Caco-2 (cell line): ENCODE measurements around the gene ADAMTSL4. TPM values are rescaled to one million over a fixed set of nuclear protein-coding genes. Genes with fewer than 3 reads are reported as not detected.
A peak's percentile ranks its signal among the peaks of the same experiment; 100 is the strongest.

Experiments
- BruUV-seq: library from RNA; stranded (reverse); fragments of 400-500 nt; replicated peaks from 2 replicates; lab custom pipeline; 2021; lab: Mats Ljungman, UMichigan
- CTCF ChIA-PET: fragments of 300-600 bp; sonication (Branson Sonifier 250); formaldehyde crosslinking; loops from one replicate; lab custom pipeline; 2022; ENCODE audit warnings: antibody characterized with exemption; lab: Charles Lee
- POLR2A ChIA-PET: fragments of 300-600 bp; sonication (Branson Sonifier 250); formaldehyde crosslinking; loops from one replicate; lab custom pipeline; 2022; ENCODE audit warnings: antibody characterized with exemption; lab: Charles Lee
- DNase-seq, 2 experiments: peaks; one replicate each; pipeline versions ENCODE4 v3.0.0 to v3.0.0-alpha.2; 2020 to 2022
- H3K27me3 ChIP-seq: replicated peaks from 2 replicates; pipeline ENCODE4 v1.6.0; 2011; ENCODE audit warnings: low read length; ENCODE audit not compliant: control insufficient read depth, insufficient read depth
- H3K36me3 ChIP-seq: 2 replicates; pipeline ENCODE4 v1.5.1; 2011; ENCODE audit warnings: low read length; ENCODE audit not compliant: control insufficient read depth, insufficient read depth
- H3K4me1 ChIP-seq: fragments of 250-450 bp; sonication (Bioruptor Pico); 2 replicates; pipeline ENCODE4 v1.5.1; 2020; ENCODE audit warnings: mild to moderate bottlenecking
- H3K4me3 ChIP-seq: 2 replicates; pipeline ENCODE4 v1.5.1; 2011; ENCODE audit warnings: low read depth, mild to moderate bottlenecking, control low read depth, low read length
- H3K9me3 ChIP-seq: fragments of 250-450 bp; sonication (Bioruptor Pico); 2 replicates; pipeline ENCODE4 v1.5.1; 2020; ENCODE audit warnings: mild to moderate bottlenecking, moderate library complexity
- H3K27ac Mint-ChIP-seq: one replicate; pipeline ENCODE4 v1.8.0; 2022; ENCODE audit warnings: mixed read lengths; ENCODE audit not compliant: unreplicated experiment
- H3K27me3 Mint-ChIP-seq: one replicate; pipeline ENCODE4 v1.8.0; 2022; ENCODE audit warnings: mixed read lengths; ENCODE audit not compliant: insufficient read depth, unreplicated experiment
- H3K36me3 Mint-ChIP-seq: one replicate; pipeline ENCODE4 v1.8.0; 2022; ENCODE audit warnings: mild to moderate bottlenecking, mixed read lengths; ENCODE audit not compliant: insufficient read depth, unreplicated experiment
- H3K4me1 Mint-ChIP-seq: one replicate; pipeline ENCODE4 v1.8.0; 2022; ENCODE audit warnings: low read depth, mixed read lengths; ENCODE audit not compliant: unreplicated experiment
- H3K4me3 Mint-ChIP-seq: one replicate; pipeline ENCODE4 v1.8.0; 2022; ENCODE audit warnings: mild to moderate bottlenecking, moderate library complexity, mixed read lengths; ENCODE audit not compliant: unreplicated experiment
- H3K9me3 Mint-ChIP-seq: one replicate; pipeline ENCODE4 v1.8.0; 2022; ENCODE audit warnings: mixed read lengths; ENCODE audit not compliant: unreplicated experiment
- CTCF ChIP-seq, 2 experiments: fragments of 200-600 bp in 1 of 2; IDR thresholded peaks; 1 replicate in 1 of 2; 2 replicates in 1 of 2; pipeline versions ENCODE4 v1.5.1 to v1.8.0; 2011 to 2022; ENCODE audit warnings: antibody characterized with exemption in 1 of 2, control low read depth in 1 of 2, inconsistent platforms in 1 of 2, low read depth in 1 of 2, low read length in 1 of 2, mild to moderate bottlenecking in 1 of 2, moderate library complexity in 1 of 2; ENCODE audit not compliant: insufficient read depth in 1 of 2, severe bottlenecking in 1 of 2, unreplicated experiment in 1 of 2
- intact Hi-C: fragments of 100-400 bp; cut with micrococcal nuclease; formaldehyde crosslinking; loops from one replicate; pipeline ENCODE4 v1.10.0; 2022; ENCODE audit not compliant: unreplicated experiment
- total RNA-seq: library from RNA; stranded (reverse); gene quantifications from 2 replicates; pipeline ENCODE4 v1.2.3, GENCODE V29; 2022

ADAMTSL4 gene
- total RNA-seq, 1 experiment from 2014 or later: 17.6 TPM

GRCh38 chr1:150562446-150563339 is 13.5 kb downstream of the ADAMTSL4 start:
- CTCF ChIA-PET: interaction anchor here (0.6 to 6.2 kb wide), 11 partner anchors 16 to 435 kb away, joined by 3 to 51 read pairs (median 4); partner anchors contain the start of genes ENSA, GOLPH3L and MCL1
- peaks cover 34% of the 10 kb centered on the region for H3K4me1 Mint-ChIP-seq

GRCh38 chr1:150563340-150564038 is 14.3 kb downstream of the ADAMTSL4 start:
- no TSS peak for BruUV-seq
- Histone ChIP-seq H3K4me3 (no peak overlapping the region), H3K36me3 (no peaks in the 10 kb centered on the region; the same call in none of the 2 replicates), H3K27me3 (no peaks in the 10 kb centered on the region), H3K9me3 (no peaks in the 10 kb centered on the region), H3K4me1 (peaks cover 48% of the 10 kb centered on the region)
- Mint-ChIP-seq H3K27ac (peak overlapping the region; percentile 95), H3K9me3 (no peaks in the 10 kb centered on the region), H3K27me3 (no peaks in the 10 kb centered on the region), H3K4me3 (peak overlapping the region; percentile 80), H3K36me3 (peaks cover 48% of the 10 kb centered on the region), H3K4me1 (peaks cover 42% of the 10 kb centered on the region)
- intact Hi-C loops: loop anchor here (5.0 to 10.0 kb wide), 3 partner anchors 134 to 441 kb away; partner anchors contain the start of genes CERS2, GOLPH3L, MINDY1 and PRUNE1
- no peak for TF ChIP-seq CTCF (IDR thresholded peaks at IDR 0.05; ENCODE audit: insufficient read depth in 1 of 2, low read depth in 1 of 2, low read length in 1 of 2, severe bottlenecking in 1 of 2, unreplicated experiment in 1 of 2)
- DNase-seq: no peak
- ChIA-PET CTCF (interaction anchor here (0.6 to 6.2 kb wide), 5 partner anchors 15 to 249 kb away, joined by 3 to 51 read pairs (median 6); partner anchors contain the start of genes FALEC and MCL1), POLR2A (interaction anchor here (0.7 to 5.6 kb wide), 5 partner anchors 12 to 553 kb away, joined by 3 to 152 read pairs (median 4); partner anchors contain the start of genes ENSA, MCL1 and OTUD7B)

More at GRCh38 chr1:150562446-150563339, 13.5 kb downstream of the ADAMTSL4 start:
- DNase-seq: no peak
- POLR2A ChIA-PET: interaction anchor here (0.6 to 5.6 kb wide), 11 partner anchors 9 to 450 kb away, joined by 3 to 152 read pairs (median 3); partner anchors contain the start of genes ARNT, ENSA, GOLPH3L and MCL1
- Histone ChIP-seq H3K4me1 (peaks cover 41% of the 10 kb centered on the region), H3K9me3 (no peaks in the 10 kb centered on the region), H3K4me3 (peak overlapping the region; percentile 46), H3K27me3 (no peaks in the 10 kb centered on the region), H3K36me3 (no peaks in the 10 kb centered on the region; the same call in none of the 2 replicates)
- BruUV-seq: no TSS peak
- H3K27me3 Mint-ChIP-seq: no peaks in the 10 kb centered on the region
- peaks cover 48% of the 10 kb centered on the region for H3K36me3 Mint-ChIP-seq
- H3K27ac Mint-ChIP-seq: peak overlapping the region; percentile 95
- H3K9me3 Mint-ChIP-seq: no peaks in the 10 kb centered on the region
- intact Hi-C loops: loop anchor here (1.0 to 10.0 kb wide), 4 partner anchors 135 to 442 kb away; partner anchors contain the start of genes CERS2, GOLPH3L, MINDY1 and PRUNE1
- peak overlapping the region; percentile 80 for H3K4me3 Mint-ChIP-seq
- TF ChIP-seq CTCF (IDR thresholded peaks at IDR 0.05; ENCODE audit: insufficient read depth in 1 of 2, low read depth in 1 of 2, low read length in 1 of 2, severe bottlenecking in 1 of 2, unreplicated experiment in 1 of 2): no peak
